Esophagus squamous epithelium (tissue), 5 donors: ENCODE results near the gene SPTBN4. TPM values are rescaled to one million over a fixed set of nuclear protein-coding genes. Genes with fewer than 3 reads are reported as not detected.
"Not testable (repeated sequence)": the region's sequence is repeated elsewhere in the genome, so short reads cannot be mapped to it uniquely, and the experiment has no call there.

Experiments used
- DNase-seq: peaks from one replicate; lab custom pipeline; 2025; lab: John Stamatoyannopoulos, UW
- H3K27ac ChIP-seq, 4 donors: fragments of 200-600 bp; sonication (generic); one replicate each; pipeline ENCODE4 v1.5.1; 2016 to 2019; ENCODE audit warnings: mild to moderate bottlenecking in 1 of 4
- H3K27me3 ChIP-seq, 4 donors: fragments of 200-600 bp; sonication (generic); 1 replicate in 3 of 4; 2 replicates in 1 of 4; pipeline versions ENCODE4 v1.5.1 to v1.6.0; 2017 to 2021; ENCODE audit warnings: antibody characterized with exemption in 1 of 4
- H3K36me3 ChIP-seq, 3 donors: fragments of 200-600 bp; sonication (generic); one replicate each; pipeline ENCODE4 v1.5.1; 2016 to 2019
- H3K4me1 ChIP-seq, 3 donors: fragments of 200-600 bp; sonication (generic); one replicate each; pipeline ENCODE4 v1.5.1; 2017 to 2019
- H3K4me3 ChIP-seq, 4 donors: fragments of 200-600 bp; sonication (generic); 1 replicate in 3 of 4; 2 replicates in 1 of 4; pipeline ENCODE4 v1.5.1; 2016 to 2019; ENCODE audit warnings: mild to moderate bottlenecking in 2 of 4, moderate library complexity in 1 of 4
- H3K9me3 ChIP-seq, 3 donors: fragments of 200-600 bp; sonication (generic); one replicate each; pipeline ENCODE4 v1.5.1; 2016 to 2019
- CTCF ChIP-seq, 6 experiments: fragments of 450-650 bp in 4 of 6; fragments of 200-600 bp in 2 of 6; sonication (generic) in 2 of 6; IDR thresholded peaks; one replicate each; pipeline ENCODE4 v1.5.1; 2016 to 2019; ENCODE audit warnings: antibody characterized with exemption in 6 of 6, mild to moderate bottlenecking in 4 of 6, moderate library complexity in 4 of 6
- POLR2A ChIP-seq, 4 donors: fragments of 450-650 bp; IDR thresholded peaks; one replicate each; pipeline ENCODE4 v1.6.1; 2017; ENCODE audit warnings: antibody characterized with exemption in 4 of 4, mild to moderate bottlenecking in 4 of 4, moderate library complexity in 3 of 4
- whole genome bisulfite sequencing, 2 donors: methylation state at CpG; one replicate each; pipeline ENCODE4 v1.1.5; 2018; 5-methylcytosine and 5-hydroxymethylcytosine counted together
- intact Hi-C: fragments of 100-400 bp; cut with DNase I; formaldehyde crosslinking; loops from one replicate; pipeline ENCODE4 v1.15.0; 2022
- total RNA-seq, 4 donors: library from RNA; depleted of rRNA; stranded (reverse); fragments of >200 nt; gene quantifications; one replicate each; pipeline ENCODE4 v1.1.0, GENCODE V29; 2016
- donor health status: DM: yes; HTN: yes; CAD: no.

SPTBN4 gene
- total RNA-seq, 4 donors from 2014 or later: 0.08 to 2.0 (median 1.2) TPM

- no peak overlapping the region for H3K4me3 ChIP-seq
- H3K4me1 ChIP-seq: peaks cover 13 to 43% (median 15%) of the 10 kb centered on the region in 3 donors
- no peak overlapping the region for H3K27ac ChIP-seq
- intact Hi-C loops: loop anchor here (10.0 kb wide), 1 partner anchor 135 kb away; no protein-coding TSS in a partner anchor
- H3K36me3 ChIP-seq: peaks cover 11 to 36% (median 11%) of the 10 kb centered on the region in 3 donors
- TF ChIP-seq POLR2A (IDR thresholded peaks at IDR 0.05): no peak
- no peak for TF ChIP-seq CTCF (IDR thresholded peaks at IDR 0.05)
- no peaks in the 10 kb centered on the region for H3K27me3 ChIP-seq
- WGBS, 2 donors: 75 to 82% methylated on average over 3 of the region's 3 CpGs
- DNase-seq: no peak
- no peaks in the 10 kb centered on the region for H3K9me3 ChIP-seq
These were observed 6.6 kb upstream of the SPTBN4 start for GRCh38 chr19:40460185-40460584.

DNA sequence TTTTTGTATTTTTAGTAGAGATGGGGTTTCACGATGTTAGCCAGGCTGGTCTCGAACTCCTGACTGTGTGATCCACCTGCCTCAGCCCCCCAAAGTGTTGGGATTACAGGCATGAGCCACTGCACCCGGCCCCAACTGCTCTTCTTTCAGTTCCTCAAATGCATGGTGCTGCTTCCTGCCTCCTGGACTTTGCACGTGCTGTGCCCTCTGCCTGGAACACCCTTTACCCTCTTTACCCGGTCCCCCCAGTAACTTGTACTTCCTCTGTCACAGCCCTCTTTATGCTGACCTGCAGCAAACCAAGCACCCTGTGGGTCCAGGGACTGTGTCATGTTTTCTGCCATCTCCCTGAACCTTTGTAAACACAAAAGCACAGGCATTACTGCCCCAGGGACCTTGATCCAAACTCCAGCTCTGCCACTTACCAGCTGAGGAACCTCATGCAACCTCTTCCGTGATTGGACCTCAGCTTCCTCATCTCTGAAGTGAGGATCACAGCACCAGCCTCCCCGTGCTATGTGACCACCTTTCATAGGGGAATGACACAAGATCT, 5.1 kb upstream of the SPTBN4 start:
- TF ChIP-seq POLR2A (IDR thresholded peaks at IDR 0.05) (no peak), CTCF (IDR thresholded peaks at IDR 0.05) (no peak)
- Histone ChIP-seq H3K27ac (peak overlapping the region in 1 of 4 donors; percentile 3), H3K4me1 (peaks cover 23 to 54% (median 23%) of the 10 kb centered on the region in 3 donors), H3K9me3 (no peaks in the 10 kb centered on the region), H3K4me3 (no peak overlapping the region), H3K36me3 (peaks cover 9 to 23% (median 11%) of the 10 kb centered on the region in 3 donors), H3K27me3 (no peaks in the 10 kb centered on the region)
- DNase-seq: no peak
- 65 to 70% methylated on average over 7 of the region's 7 CpGs for WGBS, 2 donors
- intact Hi-C loops: loop anchor here (10.0 kb wide), 1 partner anchor 133 kb away; no protein-coding TSS in a partner anchor

GRCh38 chr19:40463587-40464037, 3.2 kb upstream of the SPTBN4 start:
- H3K27ac ChIP-seq: peak overlapping the region; percentile 93 to 100 (median 96)
- peaks cover 29 to 63% (median 29%) of the 10 kb centered on the region in 3 donors for H3K4me1 ChIP-seq
- not testable (repeated sequence) for DNase-seq, H3K9me3 ChIP-seq, H3K27me3 ChIP-seq, H3K36me3 ChIP-seq
- peak overlapping the region in 3 of 4 donors; percentile 73 to 95 (median 77) for H3K4me3 ChIP-seq
- intact Hi-C loops: loop anchor here (10.0 kb wide), 1 partner anchor 131 kb away; no protein-coding TSS in a partner anchor
- 40 to 60% methylated on average over 11 to 12 of the region's 12 CpGs for WGBS, 2 donors

DNA sequence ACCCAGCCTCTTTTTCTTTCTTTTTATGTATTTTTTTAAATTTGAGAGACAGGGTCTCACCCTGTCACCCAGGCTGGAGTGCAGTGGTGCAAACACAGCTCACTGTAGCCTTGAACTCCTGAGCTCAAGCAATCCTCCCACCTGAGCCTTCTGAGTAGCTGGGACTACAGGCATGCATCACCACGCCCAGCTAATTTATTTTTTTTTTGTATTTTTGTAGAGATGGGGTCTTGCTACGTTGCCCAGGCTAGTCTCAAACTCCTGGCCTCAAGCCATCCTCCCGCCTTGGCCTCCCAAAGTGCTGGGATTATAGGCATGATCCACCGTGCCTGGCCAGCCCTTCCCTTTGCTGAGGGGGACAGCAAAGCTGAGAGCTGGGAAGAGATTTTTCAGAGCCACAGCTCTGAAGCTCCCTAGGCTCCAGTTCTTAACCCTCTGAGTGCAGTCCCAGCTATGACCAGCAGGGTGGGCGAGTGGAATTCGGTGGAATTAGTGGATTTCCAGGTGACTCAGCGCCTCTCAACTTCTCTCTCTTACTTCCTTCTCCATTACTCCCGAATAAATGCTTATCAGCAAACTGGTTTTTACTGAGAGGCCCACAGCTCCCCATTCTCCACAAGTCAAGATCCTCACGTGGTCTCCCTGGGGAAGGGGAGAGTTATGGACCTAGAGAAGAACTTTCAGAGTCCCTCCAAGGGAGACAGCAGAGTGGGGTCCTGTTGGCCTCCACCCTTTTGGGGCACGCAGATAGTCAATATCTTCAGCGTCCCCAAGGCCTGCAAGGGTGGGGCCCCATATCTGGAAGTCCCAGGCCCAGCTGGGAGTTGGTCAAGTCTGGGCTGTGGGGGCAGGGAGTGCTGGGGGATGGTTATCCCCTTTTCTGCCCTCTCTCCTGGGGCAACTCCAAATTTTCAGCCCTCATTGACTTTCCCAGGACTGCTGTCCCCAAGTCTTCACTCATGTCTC, 2.5 kb upstream of the SPTBN4 start:
- no peaks in the 10 kb centered on the region for H3K9me3 ChIP-seq
- no peaks in the 10 kb centered on the region for H3K36me3 ChIP-seq
- H3K27ac ChIP-seq: peak overlapping the region; percentile 93 to 100 (median 96)
- intact Hi-C loops: loop anchor here (10.0 kb wide), 1 partner anchor 130 kb away; no protein-coding TSS in a partner anchor
- TF ChIP-seq POLR2A (IDR thresholded peaks at IDR 0.05) (peak in 1 of 4 donors; percentile 22), CTCF (IDR thresholded peaks at IDR 0.05) (peak; percentile 38 to 96 (median 94))
- peaks cover 29 to 63% (median 29%) of the 10 kb centered on the region in 3 donors for H3K4me1 ChIP-seq
- peaks cover 0 to 7% (median 0%) of the 10 kb centered on the region in 4 donors for H3K27me3 ChIP-seq
- DNase-seq: no peak
- H3K4me3 ChIP-seq: peak overlapping the region; percentile 52 to 95 (median 75)
- 13 to 15% methylated on average over 8 to 11 of the region's 11 CpGs for WGBS, 2 donors

DNA sequence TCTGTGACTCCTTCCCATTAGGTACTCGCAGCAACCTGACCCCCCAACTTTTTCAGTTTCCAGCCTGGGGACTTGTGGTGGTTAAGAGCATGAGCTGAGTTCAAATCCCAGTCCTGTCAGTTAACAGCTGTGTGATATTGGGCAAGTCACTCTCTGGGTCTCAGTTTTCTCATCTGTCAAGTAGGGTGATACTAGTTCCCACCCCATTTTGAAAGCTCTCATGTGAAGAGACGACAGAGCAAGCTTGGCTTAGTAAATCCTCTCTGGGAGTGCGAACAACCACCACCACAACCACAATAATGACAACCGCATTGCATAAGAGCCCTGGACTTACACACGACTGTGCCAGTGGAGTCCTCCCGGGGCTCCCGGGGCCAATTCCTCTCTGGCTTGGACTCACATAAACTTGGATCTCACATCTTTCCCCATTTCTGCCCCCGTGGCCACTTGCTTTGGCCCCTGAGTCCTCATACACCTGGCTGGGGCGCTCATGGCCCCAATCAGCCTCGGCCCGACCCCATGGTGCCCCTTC, 1.7 kb upstream of the SPTBN4 start:
- intact Hi-C loops: loop anchor here (10.0 kb wide), 1 partner anchor 130 kb away; no protein-coding TSS in a partner anchor
- H3K4me1 ChIP-seq: peaks cover 29 to 63% (median 29%) of the 10 kb centered on the region in 3 donors

More for the DNA sequence above, 1.7 kb upstream of the SPTBN4 start:
- peak overlapping the region; percentile 52 to 95 (median 75) for H3K4me3 ChIP-seq
- 8 to 13% methylated on average over 7 to 8 of the region's 11 CpGs for WGBS, 2 donors
- peak overlapping the region; percentile 93 to 100 (median 96) for H3K27ac ChIP-seq
- peaks cover 0 to 7% (median 0%) of the 10 kb centered on the region in 4 donors for H3K27me3 ChIP-seq
- TF ChIP-seq CTCF (IDR thresholded peaks at IDR 0.05) (no peak), POLR2A (IDR thresholded peaks at IDR 0.05) (no peak)
- no peaks in the 10 kb centered on the region for H3K9me3 ChIP-seq
- H3K36me3 ChIP-seq: no peaks in the 10 kb centered on the region
- DNase-seq: no peak
